ENCODE measurements around the gene TNFSF13.

Gene TNFSF13

GRCh38 chr17:7558544-7559319 is at the start of gene TNFSF13:
Gene TNFSF13 (plus strand): TSS chr17:7558750. CDS start chr17:7559040, 290 bp downstream.
- no peak for FAIRE-seq

- no peak for FAIRE-seq
Observed at GRCh38 chr17:7508846-7509245, 49.7 kb upstream of the TNFSF13 start.

GRCh38 chr17:7509937-7510336 is 48.6 kb upstream of the TNFSF13 start:
- no peak for FAIRE-seq

GRCh38 chr17:7511108-7511507 is 47.4 kb upstream of the TNFSF13 start:
- FAIRE-seq = no peak

- no peak for FAIRE-seq
Observed at GRCh38 chr17:7512105-7512504, 46.4 kb upstream of the TNFSF13 start.

GRCh38 chr17:7512824-7513540 is 45.6 kb upstream of the TNFSF13 start:
- FAIRE-seq = no peak

GRCh38 chr17:7513850-7514419 is 44.6 kb upstream of the TNFSF13 start:
- no peak for FAIRE-seq

- no peak for FAIRE-seq
Observed at GRCh38 chr17:7515911-7516610, 42.5 kb upstream of the TNFSF13 start.

GRCh38 chr17:7523033-7523432 is 35.5 kb upstream of the TNFSF13 start:
- no peak for FAIRE-seq

GRCh38 chr17:7528842-7529241 is 29.7 kb upstream of the TNFSF13 start:
- no peak for FAIRE-seq

- no peak for FAIRE-seq
Observed at GRCh38 chr17:7530023-7530900, 28.3 kb upstream of the TNFSF13 start.

- FAIRE-seq = no peak
Observed at GRCh38 chr17:7538050-7538449, 20.5 kb upstream of the TNFSF13 start.

- no peak for FAIRE-seq
Observed at GRCh38 chr17:7538891-7539545, 19.5 kb upstream of the TNFSF13 start.

GRCh38 chr17:7541074-7541621 is 17.4 kb upstream of the TNFSF13 start:
- no peak for FAIRE-seq

- FAIRE-seq = no peak
Observed at GRCh38 chr17:7544911-7545310, 13.6 kb upstream of the TNFSF13 start.

- no peak for FAIRE-seq
Observed at GRCh38 chr17:7548585-7549400, 9.8 kb upstream of the TNFSF13 start, which contains the start of gene TNFSF12. Gene TNFSF12 (plus strand): TSS chr17:7549058. CDS start chr17:7549154, 96 bp downstream.

- FAIRE-seq = no peak
Observed at GRCh38 chr17:7549401-7550055, 9.0 kb upstream of the TNFSF13 start.

GRCh38 chr17:7550344-7550743 is 8.2 kb upstream of the TNFSF13 start:
- FAIRE-seq = no peak

GRCh38 chr17:7551396-7551795 is 7.2 kb upstream of the TNFSF13 start:
- no peak for FAIRE-seq

GRCh38 chr17:7552621-7553051 is 5.9 kb upstream of the TNFSF13 start:
- FAIRE-seq = no peak
